ENCODE measurements around the gene SEC23B. TPM values are rescaled to one million over a fixed set of nuclear protein-coding genes. Genes with fewer than 3 reads are reported as not detected.
"Not testable (repeated sequence)": the region's sequence is repeated elsewhere in the genome, so short reads cannot be mapped to it uniquely, and the experiment has no call there.

The SEC23B gene
- total and polyA plus RNA-seq, 2 of the 8 experiments (the other 6 are each of a cell fraction or from before 2014, with no cell fraction given), result 53.3 to 62.8 TPM

GRCh38 chr20:18522066-18522465, 14.3 kb downstream of the SEC23B start:
- H3K4ac ChIP-seq (replicated peaks; ENCODE audit: insufficient read length, low read depth, low read length); H3K14ac ChIP-seq (ENCODE audit: insufficient read length); H3K79me2 ChIP-seq (ENCODE audit: control insufficient read depth in 1 of 2, insufficient read depth in 2 of 2, low read length in 2 of 2); H4K20me1 ChIP-seq (replicated peaks in 1 of 2; ENCODE audit: control insufficient read depth in 1 of 2, insufficient read depth in 2 of 2, low read length in 2 of 2); H3K9ac ChIP-seq (replicated peaks in 1 of 4; ENCODE audit: extremely low read depth in 1 of 4, low read depth in 3 of 4, low read length in 3 of 4); H3K27me3 ChIP-seq (replicated peaks in 1 of 4; ENCODE audit: control insufficient read depth in 3 of 4, extremely low read depth in 1 of 4, insufficient read depth in 3 of 4, low read length in 3 of 4); POLR2A ChIA-PET (ENCODE audit: partially characterized antibody); H2BK12ac ChIP-seq (ENCODE audit: low read depth, low read length); H3K56ac ChIP-seq (replicated peaks; ENCODE audit: insufficient read length, low read depth, low read length); DNase-seq (ENCODE audit: low read depth in 1 of 2, low spot score in 2 of 2); H2BK20ac ChIP-seq (ENCODE audit: low read length); H3K9me3 ChIP-seq (ENCODE audit: insufficient read depth in 2 of 2, low read depth in 1 of 2, low read length in 1 of 2); H2BK15ac ChIP-seq (ENCODE audit: low read length); H3K27ac ChIP-seq (ENCODE audit: low read depth, low read length); H2BK5ac ChIP-seq (ENCODE audit: low read depth, low read length); H3K4me3 ChIP-seq (ENCODE audit: extremely low read depth in 1 of 4, insufficient read depth in 2 of 4, low read depth in 3 of 4, low read length in 4 of 4); H2AFZ ChIP-seq (ENCODE audit: low read length); H3K23me2 ChIP-seq (ENCODE audit: low read depth, low read length); CTCF ChIA-PET (ENCODE audit: partially characterized antibody); H4K5ac ChIP-seq (ENCODE audit: insufficient read length, low read depth, low read length); H4K91ac ChIP-seq (replicated peaks; ENCODE audit: insufficient read length, low read length); H3K4me2 ChIP-seq (ENCODE audit: insufficient read depth in 1 of 2, low read depth in 2 of 2, low read length in 2 of 2); H3K23ac ChIP-seq (ENCODE audit: insufficient read length); H2BK120ac ChIP-seq (replicated peaks; ENCODE audit: low read depth, low read length); FAIRE-seq; H3K79me1 ChIP-seq (ENCODE audit: low read depth, low read length); H3K18ac ChIP-seq (ENCODE audit: extremely low read depth, low read length); H4K8ac ChIP-seq (ENCODE audit: extremely low read depth, insufficient read depth, low read length); H3K4me1 ChIP-seq (replicated peaks in 1 of 4; ENCODE audit: control insufficient read depth in 3 of 4, insufficient read depth in 4 of 4, low read length in 3 of 4); H2AK5ac ChIP-seq (ENCODE audit: low read depth, low read length): not testable (repeated sequence)
- peaks cover 6 to 32% (median 24%) of the 10 kb centered on the region in 4 experiments; a peak in 7 of 8 replicates for H3K36me3 ChIP-seq (ENCODE audit: control insufficient read depth in 2 of 4, insufficient read depth in 4 of 4, low read length in 3 of 4)
- peak; percentile 41; the same call in 1 of the 2 replicates for TF ChIP-seq TEAD4 (IDR thresholded peaks at IDR 0.05; ENCODE audit: low read depth, low read length)
- WGBS, 2 experiments (ENCODE audit: extremely low coverage in 1 of 2, insufficient coverage in 1 of 2, insufficient read length in 1 of 2, insufficient replicate concordance in 2 of 2, low coverage in 1 of 2, low lambda C conversion rate in 2 of 2, missing lambda C conversion rate in 1 of 2), result 94% methylated on average over 9 of the region's 9 CpGs; no CpG with 5 or more reads in 1 of the 2 experiments

Data from H1 (cell line).